DMS53 treated with DMSO at 0.1 percent for 48 hours (cell line): ENCODE measurements around the gene NALCN.
"Not testable (repeated sequence)": the region's sequence is repeated elsewhere in the genome, so short reads cannot be mapped to it uniquely, and the experiment has no call there.

Source experiments
- DNase-seq: peaks from one replicate; lab custom pipeline; 2025; ENCODE audit not compliant: unreplicated experiment; lab: John Stamatoyannopoulos, UW

The NALCN gene

GRCh38 chr13:101341464-101341863 lies 74.8 kb downstream of the NALCN start:
- DNase-seq: no peak

- DNase-seq: no peak
Measured at GRCh38 chr13:101339202-101339601, 77.1 kb downstream of the NALCN start.

GRCh38 chr13:101332583-101332982 lies 83.7 kb downstream of the NALCN start:
- DNase-seq: no peak

GRCh38 chr13:101331731-101332130 lies 84.6 kb downstream of the NALCN start:
- DNase-seq: no peak

- no peak for DNase-seq
Measured at GRCh38 chr13:101327871-101328270, 88.4 kb downstream of the NALCN start.

- no peak for DNase-seq
Measured at GRCh38 chr13:101326710-101327109, 89.6 kb downstream of the NALCN start.

- DNase-seq: no peak
Measured at GRCh38 chr13:101325423-101325822, 90.9 kb downstream of the NALCN start.

- no peak for DNase-seq
Measured at GRCh38 chr13:101323601-101324000, 92.7 kb downstream of the NALCN start.

- no peak for DNase-seq
Measured at GRCh38 chr13:101317986-101318523, 98.3 kb downstream of the NALCN start.

GRCh38 chr13:101313479-101313878 lies 102.8 kb downstream of the NALCN start:
- not testable (repeated sequence) for DNase-seq

GRCh38 chr13:101309014-101309619 lies 107.2 kb downstream of the NALCN start:
- no peak for DNase-seq

GRCh38 chr13:101308247-101309013 lies 107.9 kb downstream of the NALCN start:
- DNase-seq: no peak

- DNase-seq: no peak
Measured at GRCh38 chr13:101307181-101307701, 109.1 kb downstream of the NALCN start.

- DNase-seq: no peak
Measured at GRCh38 chr13:101306773-101307172, 109.5 kb downstream of the NALCN start.

- no peak for DNase-seq
Measured at GRCh38 chr13:101305981-101306411, 110.3 kb downstream of the NALCN start.

- no peak for DNase-seq
Measured at GRCh38 chr13:101303521-101303920, 112.8 kb downstream of the NALCN start.

- DNase-seq: no peak
Measured at GRCh38 chr13:101301053-101301452, 115.3 kb downstream of the NALCN start.

- no peak for DNase-seq
Measured at GRCh38 chr13:101300531-101300930, 115.8 kb downstream of the NALCN start.

GRCh38 chr13:101298517-101298916 lies 117.8 kb downstream of the NALCN start:
- DNase-seq: no peak

GRCh38 chr13:101297794-101298193 lies 118.5 kb downstream of the NALCN start:
- DNase-seq: no peak

GRCh38 chr13:101292711-101293110 lies 123.6 kb downstream of the NALCN start:
- no peak for DNase-seq
